H9 (cell line): ENCODE data around the gene G3BP1. TPM values are rescaled to one million over a fixed set of nuclear protein-coding genes. Genes with fewer than 3 reads are reported as not detected.

Experiments used
- DNase-seq: peaks from one replicate; pipeline ENCODE4 v3.0.0-alpha.2; 2017
- H2AFZ ChIP-seq: one replicate; pipeline ENCODE4 v1.6.1; 2013; ENCODE audit warnings: mild to moderate bottlenecking, low read length, control low read depth, moderate library complexity
- H2AK5ac ChIP-seq: 2 replicates; pipeline ENCODE4 v1.6.1; 2013; ENCODE audit warnings: low read length, control low read depth, mixed read lengths; ENCODE audit not compliant: insufficient read length
- H2BK120ac ChIP-seq: one replicate; pipeline ENCODE4 v1.6.1; 2013; ENCODE audit warnings: low read depth, mild to moderate bottlenecking, low read length, control low read depth, inconsistent platforms; ENCODE audit not compliant: poor library complexity, severe bottlenecking
- H2BK12ac ChIP-seq: 2 replicates; pipeline ENCODE4 v1.6.1; 2013; ENCODE audit warnings: low read length, control low read depth, mixed read lengths, low read depth; ENCODE audit not compliant: insufficient read length
- H2BK15ac ChIP-seq: 2 replicates; pipeline ENCODE4 v1.6.1; 2013; ENCODE audit warnings: low read depth, low read length, control low read depth
- H2BK20ac ChIP-seq: one replicate; pipeline ENCODE4 v1.6.1; 2013; ENCODE audit warnings: low read depth, mild to moderate bottlenecking, low read length, control low read depth, inconsistent platforms; ENCODE audit not compliant: poor library complexity, severe bottlenecking
- H2BK5ac ChIP-seq: 2 replicates; pipeline ENCODE4 v1.6.1; 2013; ENCODE audit warnings: low read length, control low read depth, mixed read lengths; ENCODE audit not compliant: insufficient read length
- H3K14ac ChIP-seq: 2 replicates; pipeline ENCODE4 v1.6.1; 2013; ENCODE audit warnings: low read length, control low read depth; ENCODE audit not compliant: insufficient read depth
- H3K18ac ChIP-seq: 2 replicates; pipeline ENCODE4 v1.6.1; 2013; ENCODE audit warnings: low read depth, mild to moderate bottlenecking, mixed read lengths, low read length, control low read depth; ENCODE audit not compliant: insufficient read length
- H3K23ac ChIP-seq: 2 replicates; pipeline ENCODE4 v1.6.1; 2013; ENCODE audit warnings: low read length, control low read depth, mixed read lengths, low read depth; ENCODE audit not compliant: insufficient read length
- H3K23me2 ChIP-seq: 2 replicates; pipeline ENCODE4 v1.6.1; 2013; ENCODE audit warnings: low read depth, mild to moderate bottlenecking, mixed read lengths, low read length, control low read depth; ENCODE audit not compliant: insufficient read length, poor library complexity, severe bottlenecking
- H3K27ac ChIP-seq: 2 replicates; pipeline ENCODE4 v1.5.1; 2013; ENCODE audit warnings: low read length, control low read depth, mixed read lengths, low read depth; ENCODE audit not compliant: insufficient read length
- H3K27me3 ChIP-seq: 2 replicates; pipeline ENCODE4 v1.6.1; 2013; ENCODE audit warnings: low read length, control low read depth, inconsistent platforms; ENCODE audit not compliant: insufficient read depth
- H3K4ac ChIP-seq: 2 replicates; pipeline ENCODE4 v1.6.1; 2013; ENCODE audit warnings: low read depth, mild to moderate bottlenecking, control low read depth, inconsistent platforms, low read length, moderate library complexity
- H3K4me1 ChIP-seq: 2 replicates; pipeline ENCODE4 v1.6.1; 2013; ENCODE audit warnings: low read length, control low read depth, inconsistent platforms; ENCODE audit not compliant: insufficient read depth
- H3K4me2 ChIP-seq: 2 replicates; pipeline ENCODE4 v1.6.1; 2013; ENCODE audit warnings: low read length, control low read depth, mixed read lengths; ENCODE audit not compliant: insufficient read length, insufficient read depth
- H3K56ac ChIP-seq: 2 replicates; pipeline ENCODE4 v1.6.1; 2013; ENCODE audit warnings: low read depth, mild to moderate bottlenecking, mixed read lengths, low read length, control low read depth; ENCODE audit not compliant: insufficient read length
- H3K79me1 ChIP-seq: 2 replicates; pipeline ENCODE4 v1.6.1; 2013; ENCODE audit warnings: low read depth, mild to moderate bottlenecking, moderate library complexity, low read length, control low read depth, inconsistent platforms; ENCODE audit not compliant: insufficient read depth, poor library complexity, severe bottlenecking
- H3K79me2 ChIP-seq: 2 replicates; pipeline ENCODE4 v1.6.1; 2013; ENCODE audit warnings: low read length, control low read depth, inconsistent platforms; ENCODE audit not compliant: insufficient read depth
- H3K9ac ChIP-seq: 2 replicates; pipeline ENCODE4 v1.6.1; 2013; ENCODE audit warnings: low read length, control low read depth, mixed read lengths; ENCODE audit not compliant: insufficient read length; ENCODE audit errors: extremely low read depth
- H3K9me3 ChIP-seq: one replicate; pipeline ENCODE4 v1.6.1; 2013; ENCODE audit warnings: low read depth, low read length, inconsistent platforms; ENCODE audit not compliant: control insufficient read depth
- H3T11ph ChIP-seq: one replicate; pipeline ENCODE4 v1.6.1; 2013; ENCODE audit warnings: mild to moderate bottlenecking, low read length, control low read depth, inconsistent platforms
- H4K20me1 ChIP-seq: one replicate; pipeline ENCODE4 v1.6.1; 2013; ENCODE audit not compliant: control insufficient read depth, insufficient read length, insufficient read depth
- H4K5ac ChIP-seq: 2 replicates; pipeline ENCODE4 v1.6.1; 2013; ENCODE audit warnings: low read depth, mild to moderate bottlenecking, mixed read lengths, low read length, control low read depth; ENCODE audit not compliant: insufficient read length
- H4K8ac ChIP-seq: replicated peaks from 2 replicates; pipeline ENCODE4 v1.6.1; 2013; ENCODE audit warnings: low read length, control low read depth, mixed read lengths, low read depth; ENCODE audit not compliant: insufficient read length
- H4K91ac ChIP-seq: 2 replicates; pipeline ENCODE4 v1.6.1; 2013; ENCODE audit warnings: low read depth, mild to moderate bottlenecking, moderate library complexity, mixed read lengths, low read length, control low read depth; ENCODE audit not compliant: insufficient read length
- H3K27ac Mint-ChIP-seq, 3 experiments: 2 replicates in 2 of 3; 3 replicates in 1 of 3; pipeline ENCODE4 v1.8.0; 2020 to 2021; ENCODE audit warnings: mixed read lengths in 3 of 3, mild to moderate bottlenecking in 1 of 3, moderate library complexity in 1 of 3
- H3K27me3 Mint-ChIP-seq: 2 replicates; pipeline ENCODE4 v1.8.0; 2021; ENCODE audit warnings: low read depth, mild to moderate bottlenecking, moderate library complexity, mixed read lengths
- H3K36me3 Mint-ChIP-seq, 3 experiments: 2 replicates in 2 of 3; 3 replicates in 1 of 3; pipeline ENCODE4 v1.8.0; 2020 to 2021; ENCODE audit warnings: low read depth in 3 of 3, mixed read lengths in 3 of 3; ENCODE audit not compliant: insufficient read depth in 1 of 3
- H3K4me1 Mint-ChIP-seq, 2 experiments: 2 replicates each; pipeline ENCODE4 v1.8.0; 2020; ENCODE audit warnings: mixed read lengths in 2 of 2
- H3K4me3 Mint-ChIP-seq, 2 experiments: 2 replicates in 1 of 2; 3 replicates in 1 of 2; pipeline ENCODE4 v1.8.0; 2020 to 2021; ENCODE audit warnings: mild to moderate bottlenecking in 2 of 2, mixed read lengths in 2 of 2, moderate library complexity in 1 of 2
- H3K9me3 Mint-ChIP-seq, 2 experiments: 2 replicates in 1 of 2; 3 replicates in 1 of 2; pipeline ENCODE4 v1.8.0; 2020; ENCODE audit warnings: mild to moderate bottlenecking in 2 of 2, mixed read lengths in 2 of 2, moderate library complexity in 1 of 2
- CTCF ChIP-seq: fragments of 200-600 bp; sonication (generic); conservative IDR thresholded peaks from 3 replicates; pipeline ENCODE4 v1.8.0; 2021; ENCODE audit warnings: antibody characterized with exemption, mild to moderate bottlenecking
- WGBS: extraction: QIAGEN DNeasy Blood & Tissue Kit; methylation state at CpG from one replicate; pipeline ENCODE4 v1.1.7; 2013; ENCODE audit warnings: missing lambda C conversion rate, low lambda C conversion rate, mixed read lengths; ENCODE audit not compliant: insufficient read length; ENCODE audit errors: extremely low coverage; 5-methylcytosine and 5-hydroxymethylcytosine counted together
- total RNA-seq: library from RNA; stranded (reverse); gene quantifications from 2 replicates; pipeline ENCODE4 v1.2.1, GENCODE V29; 2021

Gene G3BP1
- total RNA-seq, 1 experiment from 2014 or later: 439 TPM

GRCh38 chr5:151740958-151741373 is 30.8 kb upstream of the G3BP1 start:
- no peak for DNase-seq
- Histone ChIP-seq H2BK15ac (no peak overlapping the region), H3K9ac (no peak overlapping the region), H3K9me3 (no peaks in the 10 kb centered on the region), H3K23me2 (no peaks in the 10 kb centered on the region), H4K5ac (no peak overlapping the region), H3K18ac (no peak overlapping the region), H3K79me2 (no peaks in the 10 kb centered on the region), H2BK5ac (no peak overlapping the region), H3K56ac (no peak overlapping the region), H3K27ac (no peak overlapping the region), H2BK12ac (no peak overlapping the region), H2BK120ac (no peak overlapping the region), H4K8ac (no peak overlapping the region), H3K23ac (no peak overlapping the region), H3K27me3 (no peaks in the 10 kb centered on the region), H3K4me1 (peaks cover 7% of the 10 kb centered on the region; the same call in 1 of the 2 replicates), H2AK5ac (no peak overlapping the region), H3K79me1 (no peaks in the 10 kb centered on the region), H3T11ph (no peak overlapping the region), H3K4me2 (peak overlapping the region; percentile 29), H4K91ac (no peak overlapping the region), H4K20me1 (no peaks in the 10 kb centered on the region), H3K4ac (no peak overlapping the region), H3K14ac (no peak overlapping the region), H2AFZ (no peak overlapping the region), H2BK20ac (no peak overlapping the region)
- H3K9me3 Mint-ChIP-seq: no peaks in the 10 kb centered on the region
- 0 out of 7 replicates have a peak overlapping the region, but pooled peaks of 1 of the 3 experiments have one; percentile 98 for H3K27ac Mint-ChIP-seq
- H3K27me3 Mint-ChIP-seq: no peaks in the 10 kb centered on the region
- WGBS: no CpG with 5 or more reads among the region's 2 CpGs
- peaks cover 23% of the 10 kb centered on the region in 2 experiments for H3K4me1 Mint-ChIP-seq
- peaks cover 2 to 14% (median 8%) of the 10 kb centered on the region in 3 experiments; a peak in 5 of 7 replicates for H3K36me3 Mint-ChIP-seq
- peak; percentile 7; the same call in 2 of the 3 replicates for TF ChIP-seq CTCF
- no peak overlapping the region for H3K4me3 Mint-ChIP-seq
